ENCODE data around the gene LHX2. TPM values are rescaled to one million over a fixed set of nuclear protein-coding genes. Genes with fewer than 3 reads are reported as not detected.

The LHX2 gene
- total and polyA plus RNA-seq, 10 donors = 0.20 to 0.35 (median 0.28) TPM; not detected in 5

DNA sequence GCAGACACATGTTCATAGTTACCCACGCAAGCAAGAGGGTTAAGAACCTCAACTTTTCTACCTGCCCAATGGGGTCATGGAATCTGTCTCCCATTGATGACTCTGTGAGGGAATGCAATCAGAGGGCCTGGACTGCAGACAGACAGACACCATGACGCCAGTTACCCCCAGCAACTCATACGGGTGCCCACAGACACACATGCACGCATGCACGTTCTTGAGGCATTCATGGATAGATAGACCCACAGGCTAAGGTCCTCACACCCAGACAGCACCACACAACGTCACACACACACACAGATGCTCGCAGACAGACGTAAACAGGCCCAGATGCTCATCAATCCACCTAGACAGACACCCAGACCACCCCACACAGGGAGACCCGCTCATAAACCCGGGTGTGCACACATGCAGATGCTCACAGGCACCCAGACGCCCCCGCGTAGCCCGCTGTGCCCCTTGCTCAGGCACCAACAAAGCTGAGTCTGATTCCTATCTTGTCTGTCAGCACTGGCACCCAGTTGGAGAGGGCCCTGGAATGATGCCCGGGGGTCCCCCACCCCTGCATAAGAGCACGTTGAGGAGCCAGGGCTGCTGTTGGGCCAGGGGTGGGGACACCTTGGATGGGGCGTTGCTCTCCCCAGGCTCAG, 23.6 kb downstream of the LHX2 start:
- Histone ChIP-seq H3K4me1 (peaks cover 0 to 5% (median 0%) of the 10 kb centered on the region in 6 donors), H3K27me3 (replicated peaks in 1 of 7) (peaks cover 0 to 98% (median 15%) of the 10 kb centered on the region in 7 donors), H3K9me3 (no peaks in the 10 kb centered on the region), H3K27ac (no peak overlapping the region), H3K36me3 (no peaks in the 10 kb centered on the region), H3K4me3 (no peak overlapping the region)
- peak; percentile 46 for DNase-seq
- TF ChIP-seq, protein P1, sequence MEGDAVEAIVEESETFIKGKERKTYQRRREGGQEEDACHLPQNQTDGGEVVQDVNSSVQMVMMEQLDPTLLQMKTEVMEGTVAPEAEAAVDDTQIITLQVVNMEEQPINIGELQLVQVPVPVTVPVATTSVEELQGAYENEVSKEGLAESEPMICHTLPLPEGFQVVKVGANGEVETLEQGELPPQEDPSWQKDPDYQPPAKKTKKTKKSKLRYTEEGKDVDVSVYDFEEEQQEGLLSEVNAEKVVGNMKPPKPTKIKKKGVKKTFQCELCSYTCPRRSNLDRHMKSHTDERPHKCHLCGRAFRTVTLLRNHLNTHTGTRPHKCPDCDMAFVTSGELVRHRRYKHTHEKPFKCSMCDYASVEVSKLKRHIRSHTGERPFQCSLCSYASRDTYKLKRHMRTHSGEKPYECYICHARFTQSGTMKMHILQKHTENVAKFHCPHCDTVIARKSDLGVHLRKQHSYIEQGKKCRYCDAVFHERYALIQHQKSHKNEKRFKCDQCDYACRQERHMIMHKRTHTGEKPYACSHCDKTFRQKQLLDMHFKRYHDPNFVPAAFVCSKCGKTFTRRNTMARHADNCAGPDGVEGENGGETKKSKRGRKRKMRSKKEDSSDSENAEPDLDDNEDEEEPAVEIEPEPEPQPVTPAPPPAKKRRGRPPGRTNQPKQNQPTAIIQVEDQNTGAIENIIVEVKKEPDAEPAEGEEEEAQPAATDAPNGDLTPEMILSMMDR (IDR thresholded peaks at IDR 0.05 in 8 of 11, conservative IDR thresholded peaks at IDR 0.05 in 3 of 11) = no peak
- TF ChIP-seq POLR2AphosphoS5 (IDR thresholded peaks at IDR 0.05) (no peak), POLR2A (IDR thresholded peaks at IDR 0.05) (no peak)
- intact Hi-C loops (cut with DNase I; ENCODE audit: low total_unique reads) = no loop called here
- WGBS, 5 donors = 85 to 88% (median 86%) methylated on average over 10 to 17 of the region's 17 CpGs

DNA sequence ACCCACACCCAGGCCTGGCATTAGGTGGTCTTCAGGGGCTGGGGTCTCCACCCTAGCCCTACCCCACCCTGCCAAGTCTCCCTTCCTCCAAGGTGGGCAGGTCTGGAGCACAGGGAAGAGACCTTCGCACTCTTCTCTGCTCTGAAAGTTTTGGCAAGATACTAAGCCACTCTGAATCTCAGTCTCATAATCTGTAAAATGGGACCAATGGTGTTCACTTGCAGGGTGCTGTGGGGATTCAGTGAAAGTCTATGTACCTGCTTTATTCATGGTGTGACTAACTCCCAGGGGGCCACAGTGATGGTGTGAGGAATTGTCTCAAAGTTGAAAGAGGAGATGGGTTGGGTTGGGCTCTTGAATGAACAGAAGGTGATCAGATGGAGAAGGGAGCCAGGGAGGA, 25.0 kb downstream of the LHX2 start:
- no peak for TF ChIP-seq POLR2A (IDR thresholded peaks at IDR 0.05)
- Histone ChIP-seq H3K9me3 (no peaks in the 10 kb centered on the region), H3K4me3 (no peak overlapping the region), H3K36me3 (no peaks in the 10 kb centered on the region), H3K4me1 (peaks cover 5 to 19% (median 12%) of the 10 kb centered on the region in 6 donors), H3K27ac (no peak overlapping the region), H3K27me3 (replicated peaks in 1 of 7) (peaks cover 0 to 98% (median 15%) of the 10 kb centered on the region in 7 donors)
- intact Hi-C loops (cut with DNase I; ENCODE audit: low total_unique reads) = no loop called here
- 91 to 100% (median 98%) methylated on average over 1 of the region's 1 CpG for WGBS, 5 donors
- DNase-seq = no peak

DNA sequence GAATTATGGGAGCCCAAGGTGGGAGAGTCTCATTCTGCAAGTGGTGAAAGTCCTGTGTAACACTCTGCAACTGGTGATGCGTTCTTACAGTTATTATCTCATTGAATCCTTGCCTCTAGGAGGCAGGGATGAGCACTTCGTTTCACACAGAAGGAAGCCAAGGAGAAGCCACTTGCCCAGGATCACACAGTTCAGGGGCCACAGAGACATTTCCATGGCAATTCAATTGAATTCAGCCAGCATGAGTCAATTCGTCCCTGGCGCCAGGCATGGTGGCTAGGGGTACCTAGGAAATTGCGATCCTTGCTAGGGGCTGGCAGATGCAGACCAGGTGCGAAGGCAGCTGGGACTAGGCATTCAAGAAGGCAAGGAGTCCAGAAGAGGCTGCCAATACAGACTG, 26.2 kb downstream of the LHX2 start:
- H3K27me3 ChIP-seq (replicated peaks in 1 of 7) = peaks cover 0 to 98% (median 13%) of the 10 kb centered on the region in 7 donors

DNA sequence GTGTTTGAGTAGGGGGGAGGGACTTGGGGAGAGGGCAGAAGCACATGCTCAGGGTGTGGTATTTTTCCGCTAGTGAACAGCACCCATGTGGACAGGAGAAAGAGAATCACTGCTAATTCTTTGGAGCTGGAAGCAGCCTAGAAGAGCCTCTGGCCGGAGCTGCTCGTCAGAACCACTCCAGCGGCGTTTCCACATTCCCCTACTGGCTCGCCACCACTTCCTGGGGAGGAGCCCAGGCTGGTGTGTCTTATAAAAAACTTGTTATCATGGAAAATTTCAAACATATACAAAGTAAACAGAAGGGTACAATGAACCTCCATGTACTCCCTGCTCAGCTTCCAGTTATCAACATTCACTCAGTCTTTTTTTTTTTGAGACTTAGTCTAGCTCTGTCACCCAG, 26.7 kb downstream of the LHX2 start:
- Histone ChIP-seq H3K4me1 (peaks cover 5 to 20% (median 12%) of the 10 kb centered on the region in 6 donors), H3K9me3 (no peaks in the 10 kb centered on the region), H3K27me3 (replicated peaks in 1 of 7) (peaks cover 0 to 98% (median 13%) of the 10 kb centered on the region in 7 donors), H3K27ac (no peak overlapping the region), H3K36me3 (no peaks in the 10 kb centered on the region), H3K4me3 (no peak overlapping the region)
- no peak for TF ChIP-seq POLR2AphosphoS5 (IDR thresholded peaks at IDR 0.05)
- TF ChIP-seq, protein P1 (IDR thresholded peaks at IDR 0.05 in 8 of 11, conservative IDR thresholded peaks at IDR 0.05 in 3 of 11) = no peak
- no peak for TF ChIP-seq POLR2A (IDR thresholded peaks at IDR 0.05)
- WGBS, 5 donors = 15 to 32% (median 18%) methylated on average over 6 of the region's 6 CpGs
- peak; percentile 48 for DNase-seq
- intact Hi-C loops (cut with DNase I; ENCODE audit: low total_unique reads) = no loop called here

More for the DNA sequence above, 26.2 kb downstream of the LHX2 start:
- no peak overlapping the region for H3K4me3 ChIP-seq
- H3K9me3 ChIP-seq = no peaks in the 10 kb centered on the region
- no peak overlapping the region for H3K27ac ChIP-seq
- no peaks in the 10 kb centered on the region for H3K36me3 ChIP-seq
- peak; percentile 35 for DNase-seq
- H3K4me1 ChIP-seq = peaks cover 5 to 20% (median 12%) of the 10 kb centered on the region in 6 donors
- TF ChIP-seq POLR2A (IDR thresholded peaks at IDR 0.05) = no peak
- no peak for TF ChIP-seq POLR2AphosphoS5 (IDR thresholded peaks at IDR 0.05)
- TF ChIP-seq, protein P1 (IDR thresholded peaks at IDR 0.05 in 8 of 11, conservative IDR thresholded peaks at IDR 0.05 in 3 of 11) = no peak
- intact Hi-C loops (cut with DNase I; ENCODE audit: low total_unique reads) = no loop called here
- 56 to 61% (median 60%) methylated on average over 6 of the region's 6 CpGs for WGBS, 5 donors
